ENCODE results near the gene CAPN14.

The CAPN14 gene

GRCh38 chr2:31205613-31206012, 11.7 kb downstream of the CAPN14 start:
- Histone ChIP-seq H3K27ac (ENCODE audit: low read length) (no peak overlapping the region), H3K27me3 (ENCODE audit: control insufficient read depth in 1 of 2, insufficient read depth in 2 of 2, low read length in 2 of 2) (peaks cover 0 to 2% of the 10 kb centered on the region in 2 donors), H3K4me1 (ENCODE audit: control insufficient read depth, insufficient read depth, low read length) (peaks cover 5% of the 10 kb centered on the region), H3K9ac (ENCODE audit: low read length in 2 of 2) (no peak overlapping the region), H3K36me3 (ENCODE audit: control insufficient read depth in 2 of 2, insufficient read depth in 2 of 2, low read length in 2 of 2) (no peaks in the 10 kb centered on the region), H3K9me3 (ENCODE audit: control insufficient read depth in 2 of 2, low read length in 2 of 2) (no peaks in the 10 kb centered on the region), H3K4me3 (ENCODE audit: low read length in 2 of 2) (no peak overlapping the region)

- Histone ChIP-seq H3K27me3 (ENCODE audit: control insufficient read depth in 1 of 2, insufficient read depth in 2 of 2, low read length in 2 of 2) (peaks cover 0 to 2% of the 10 kb centered on the region in 2 donors), H3K36me3 (ENCODE audit: control insufficient read depth in 2 of 2, insufficient read depth in 2 of 2, low read length in 2 of 2) (no peaks in the 10 kb centered on the region), H3K4me1 (ENCODE audit: control insufficient read depth, insufficient read depth, low read length) (peaks cover 5% of the 10 kb centered on the region), H3K27ac (ENCODE audit: low read length) (no peak overlapping the region), H3K9me3 (ENCODE audit: control insufficient read depth in 2 of 2, low read length in 2 of 2) (no peaks in the 10 kb centered on the region), H3K4me3 (ENCODE audit: low read length in 2 of 2) (no peak overlapping the region), H3K9ac (ENCODE audit: low read length in 2 of 2) (no peak overlapping the region)
These were observed 12.1 kb downstream of the CAPN14 start for GRCh38 chr2:31205186-31205585.

GRCh38 chr2:31204783-31205182, 12.5 kb downstream of the CAPN14 start:
- no peaks in the 10 kb centered on the region for H3K9me3 ChIP-seq (ENCODE audit: control insufficient read depth in 2 of 2, low read length in 2 of 2)
- H3K27ac ChIP-seq (ENCODE audit: low read length) = no peak overlapping the region
- peaks cover 0 to 2% of the 10 kb centered on the region in 2 donors for H3K27me3 ChIP-seq (ENCODE audit: control insufficient read depth in 1 of 2, insufficient read depth in 2 of 2, low read length in 2 of 2)
- no peak overlapping the region for H3K9ac ChIP-seq (ENCODE audit: low read length in 2 of 2)
- H3K36me3 ChIP-seq (ENCODE audit: control insufficient read depth in 2 of 2, insufficient read depth in 2 of 2, low read length in 2 of 2) = no peaks in the 10 kb centered on the region
- peaks cover 5% of the 10 kb centered on the region for H3K4me1 ChIP-seq (ENCODE audit: control insufficient read depth, insufficient read depth, low read length)
- no peak overlapping the region for H3K4me3 ChIP-seq (ENCODE audit: low read length in 2 of 2)

- Histone ChIP-seq H3K27me3 (ENCODE audit: control insufficient read depth in 1 of 2, insufficient read depth in 2 of 2, low read length in 2 of 2) (peaks cover 0 to 2% of the 10 kb centered on the region in 2 donors), H3K4me1 (ENCODE audit: control insufficient read depth, insufficient read depth, low read length) (peaks cover 5% of the 10 kb centered on the region), H3K36me3 (ENCODE audit: control insufficient read depth in 2 of 2, insufficient read depth in 2 of 2, low read length in 2 of 2) (no peaks in the 10 kb centered on the region)
These were observed 13.4 kb downstream of the CAPN14 start for GRCh38 chr2:31203916-31204315.

GRCh38 chr2:31202833-31203232, 14.5 kb downstream of the CAPN14 start:
- Histone ChIP-seq H3K9me3 (ENCODE audit: control insufficient read depth in 2 of 2, low read length in 2 of 2) (no peaks in the 10 kb centered on the region), H3K36me3 (ENCODE audit: control insufficient read depth in 2 of 2, insufficient read depth in 2 of 2, low read length in 2 of 2) (no peaks in the 10 kb centered on the region), H3K9ac (ENCODE audit: low read length in 2 of 2) (no peak overlapping the region), H3K27ac (ENCODE audit: low read length) (no peak overlapping the region), H3K4me1 (ENCODE audit: control insufficient read depth, insufficient read depth, low read length) (peaks cover 5% of the 10 kb centered on the region), H3K4me3 (ENCODE audit: low read length in 2 of 2) (no peak overlapping the region), H3K27me3 (ENCODE audit: control insufficient read depth in 1 of 2, insufficient read depth in 2 of 2, low read length in 2 of 2) (peaks cover 0 to 2% of the 10 kb centered on the region in 2 donors)

More at GRCh38 chr2:31203916-31204315, 13.4 kb downstream of the CAPN14 start:
- Histone ChIP-seq H3K9me3 (ENCODE audit: control insufficient read depth in 2 of 2, low read length in 2 of 2) (no peaks in the 10 kb centered on the region), H3K4me3 (ENCODE audit: low read length in 2 of 2) (no peak overlapping the region), H3K9ac (ENCODE audit: low read length in 2 of 2) (no peak overlapping the region), H3K27ac (ENCODE audit: low read length) (no peak overlapping the region)

GRCh38 chr2:31202041-31202440, 15.3 kb downstream of the CAPN14 start:
- H3K4me3 ChIP-seq (ENCODE audit: low read length in 2 of 2) = no peak overlapping the region
- peaks cover 0 to 2% of the 10 kb centered on the region in 2 donors for H3K27me3 ChIP-seq (ENCODE audit: control insufficient read depth in 1 of 2, insufficient read depth in 2 of 2, low read length in 2 of 2)
- peaks cover 5% of the 10 kb centered on the region for H3K4me1 ChIP-seq (ENCODE audit: control insufficient read depth, insufficient read depth, low read length)
- no peaks in the 10 kb centered on the region for H3K36me3 ChIP-seq (ENCODE audit: control insufficient read depth in 2 of 2, insufficient read depth in 2 of 2, low read length in 2 of 2)
- H3K9ac ChIP-seq (ENCODE audit: low read length in 2 of 2) = no peak overlapping the region
- no peak overlapping the region for H3K27ac ChIP-seq (ENCODE audit: low read length)
- H3K9me3 ChIP-seq (ENCODE audit: control insufficient read depth in 2 of 2, low read length in 2 of 2) = no peaks in the 10 kb centered on the region

GRCh38 chr2:31200972-31201371, 16.3 kb downstream of the CAPN14 start:
- H3K36me3 ChIP-seq (ENCODE audit: control insufficient read depth in 2 of 2, insufficient read depth in 2 of 2, low read length in 2 of 2) = no peaks in the 10 kb centered on the region
- H3K27me3 ChIP-seq (ENCODE audit: control insufficient read depth in 1 of 2, insufficient read depth in 2 of 2, low read length in 2 of 2) = peaks cover 0 to 2% of the 10 kb centered on the region in 2 donors
- H3K4me3 ChIP-seq (ENCODE audit: low read length in 2 of 2) = no peak overlapping the region

GRCh38 chr2:31199206-31199605, 18.1 kb downstream of the CAPN14 start:
- peaks cover 5% of the 10 kb centered on the region for H3K4me1 ChIP-seq (ENCODE audit: control insufficient read depth, insufficient read depth, low read length)
- H3K9ac ChIP-seq (ENCODE audit: low read length in 2 of 2) = no peak overlapping the region
- H3K27ac ChIP-seq (ENCODE audit: low read length) = no peak overlapping the region
- H3K27me3 ChIP-seq (ENCODE audit: control insufficient read depth in 1 of 2, insufficient read depth in 2 of 2, low read length in 2 of 2) = no peaks in the 10 kb centered on the region
- H3K36me3 ChIP-seq (ENCODE audit: control insufficient read depth in 2 of 2, insufficient read depth in 2 of 2, low read length in 2 of 2) = no peaks in the 10 kb centered on the region
- no peaks in the 10 kb centered on the region for H3K9me3 ChIP-seq (ENCODE audit: control insufficient read depth in 2 of 2, low read length in 2 of 2)
- H3K4me3 ChIP-seq (ENCODE audit: low read length in 2 of 2) = no peak overlapping the region

More at GRCh38 chr2:31200972-31201371, 16.3 kb downstream of the CAPN14 start:
- Histone ChIP-seq H3K9me3 (ENCODE audit: control insufficient read depth in 2 of 2, low read length in 2 of 2) (no peaks in the 10 kb centered on the region), H3K27ac (ENCODE audit: low read length) (no peak overlapping the region), H3K4me1 (ENCODE audit: control insufficient read depth, insufficient read depth, low read length) (peaks cover 5% of the 10 kb centered on the region), H3K9ac (ENCODE audit: low read length in 2 of 2) (no peak overlapping the region)

GRCh38 chr2:31197669-31198068, 19.6 kb downstream of the CAPN14 start:
- Histone ChIP-seq H3K27me3 (ENCODE audit: control insufficient read depth in 1 of 2, insufficient read depth in 2 of 2, low read length in 2 of 2) (no peaks in the 10 kb centered on the region), H3K4me1 (ENCODE audit: control insufficient read depth, insufficient read depth, low read length) (peaks cover 2% of the 10 kb centered on the region), H3K27ac (ENCODE audit: low read length) (no peak overlapping the region), H3K4me3 (ENCODE audit: low read length in 2 of 2) (no peak overlapping the region), H3K9ac (ENCODE audit: low read length in 2 of 2) (no peak overlapping the region), H3K9me3 (ENCODE audit: control insufficient read depth in 2 of 2, low read length in 2 of 2) (no peaks in the 10 kb centered on the region), H3K36me3 (ENCODE audit: control insufficient read depth in 2 of 2, insufficient read depth in 2 of 2, low read length in 2 of 2) (no peaks in the 10 kb centered on the region)

GRCh38 chr2:31197166-31197565, 20.1 kb downstream of the CAPN14 start:
- no peaks in the 10 kb centered on the region for H3K9me3 ChIP-seq (ENCODE audit: control insufficient read depth in 2 of 2, low read length in 2 of 2)
- peaks cover 2% of the 10 kb centered on the region for H3K4me1 ChIP-seq (ENCODE audit: control insufficient read depth, insufficient read depth, low read length)
- H3K27me3 ChIP-seq (ENCODE audit: control insufficient read depth in 1 of 2, insufficient read depth in 2 of 2, low read length in 2 of 2) = no peaks in the 10 kb centered on the region
- no peak overlapping the region for H3K4me3 ChIP-seq (ENCODE audit: low read length in 2 of 2)
- H3K27ac ChIP-seq (ENCODE audit: low read length) = no peak overlapping the region
- no peak overlapping the region for H3K9ac ChIP-seq (ENCODE audit: low read length in 2 of 2)
- H3K36me3 ChIP-seq (ENCODE audit: control insufficient read depth in 2 of 2, insufficient read depth in 2 of 2, low read length in 2 of 2) = no peaks in the 10 kb centered on the region

- H3K4me1 ChIP-seq (ENCODE audit: control insufficient read depth, insufficient read depth, low read length) = no peaks in the 10 kb centered on the region
- H3K4me3 ChIP-seq (ENCODE audit: low read length in 2 of 2) = no peak overlapping the region
- no peak overlapping the region for H3K27ac ChIP-seq (ENCODE audit: low read length)
- no peak overlapping the region for H3K9ac ChIP-seq (ENCODE audit: low read length in 2 of 2)
- H3K9me3 ChIP-seq (ENCODE audit: control insufficient read depth in 2 of 2, low read length in 2 of 2) = no peaks in the 10 kb centered on the region
- H3K27me3 ChIP-seq (ENCODE audit: control insufficient read depth in 1 of 2, insufficient read depth in 2 of 2, low read length in 2 of 2) = no peaks in the 10 kb centered on the region
- H3K36me3 ChIP-seq (ENCODE audit: control insufficient read depth in 2 of 2, insufficient read depth in 2 of 2, low read length in 2 of 2) = no peaks in the 10 kb centered on the region
These were observed 20.7 kb downstream of the CAPN14 start for GRCh38 chr2:31196622-31197021.

Measured in stomach smooth muscle (tissue), 2 donors.